Raji (cell line): ENCODE data around the gene GPC6.

Source experiments
- POLR2A ChIP-seq: IDR thresholded peaks from 2 replicates; pipeline ENCODE4 v1.6.1; 2011; ENCODE audit warnings: low read depth, low read length, control low read depth; ENCODE audit not compliant: insufficient read depth

GPC6 gene

GRCh38 chr13:93899981-93900380, 673.4 kb downstream of the GPC6 start:
- TF ChIP-seq POLR2A: no peak

- TF ChIP-seq POLR2A: no peak
Observed at GRCh38 chr13:93900731-93901130, 674.1 kb downstream of the GPC6 start.

DNA sequence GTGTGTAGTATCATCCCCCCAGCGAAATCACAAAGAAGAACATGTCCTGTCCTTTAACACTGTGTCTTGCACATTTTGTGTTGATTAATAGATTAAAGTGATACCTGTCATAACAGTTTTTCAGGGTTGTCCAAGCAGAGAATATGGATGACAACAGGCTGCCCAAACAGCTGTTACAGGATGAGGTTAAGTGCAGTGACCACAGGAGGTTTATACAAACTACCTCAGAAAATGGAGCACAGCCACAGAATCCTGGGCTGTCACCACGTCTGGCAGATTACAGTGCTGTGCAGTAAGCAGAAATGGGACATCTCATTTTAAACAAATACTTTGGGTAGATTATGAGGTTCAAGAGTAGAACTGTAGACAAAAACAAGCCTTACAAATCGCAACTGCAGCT, 677.3 kb downstream of the GPC6 start:
- no peak for TF ChIP-seq POLR2A

DNA sequence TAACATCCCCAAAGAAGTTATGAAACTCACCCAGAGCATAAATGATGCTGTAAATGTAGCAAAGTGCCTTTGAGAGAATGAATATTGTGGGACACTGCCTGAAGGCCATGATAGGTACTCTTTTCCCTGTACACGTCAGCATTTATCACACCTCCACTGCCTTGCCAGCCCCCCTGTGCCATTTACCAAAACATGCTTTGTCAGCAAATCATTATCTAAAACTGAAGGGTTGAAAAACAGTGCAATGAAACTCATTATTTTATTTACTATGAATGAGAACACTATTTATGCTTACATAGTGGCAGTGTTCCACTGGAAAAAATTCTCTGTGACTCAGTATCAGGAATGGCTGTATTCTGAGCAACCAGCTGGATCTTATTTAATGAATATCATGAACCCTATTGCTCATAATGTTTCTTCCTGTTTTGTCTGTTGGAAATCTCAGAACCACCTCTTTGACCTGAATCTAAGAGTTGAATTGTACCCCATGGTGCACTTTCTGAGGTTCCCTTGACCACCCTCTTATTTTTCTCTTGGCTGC, 688.7 kb downstream of the GPC6 start:
- TF ChIP-seq POLR2A: no peak

DNA sequence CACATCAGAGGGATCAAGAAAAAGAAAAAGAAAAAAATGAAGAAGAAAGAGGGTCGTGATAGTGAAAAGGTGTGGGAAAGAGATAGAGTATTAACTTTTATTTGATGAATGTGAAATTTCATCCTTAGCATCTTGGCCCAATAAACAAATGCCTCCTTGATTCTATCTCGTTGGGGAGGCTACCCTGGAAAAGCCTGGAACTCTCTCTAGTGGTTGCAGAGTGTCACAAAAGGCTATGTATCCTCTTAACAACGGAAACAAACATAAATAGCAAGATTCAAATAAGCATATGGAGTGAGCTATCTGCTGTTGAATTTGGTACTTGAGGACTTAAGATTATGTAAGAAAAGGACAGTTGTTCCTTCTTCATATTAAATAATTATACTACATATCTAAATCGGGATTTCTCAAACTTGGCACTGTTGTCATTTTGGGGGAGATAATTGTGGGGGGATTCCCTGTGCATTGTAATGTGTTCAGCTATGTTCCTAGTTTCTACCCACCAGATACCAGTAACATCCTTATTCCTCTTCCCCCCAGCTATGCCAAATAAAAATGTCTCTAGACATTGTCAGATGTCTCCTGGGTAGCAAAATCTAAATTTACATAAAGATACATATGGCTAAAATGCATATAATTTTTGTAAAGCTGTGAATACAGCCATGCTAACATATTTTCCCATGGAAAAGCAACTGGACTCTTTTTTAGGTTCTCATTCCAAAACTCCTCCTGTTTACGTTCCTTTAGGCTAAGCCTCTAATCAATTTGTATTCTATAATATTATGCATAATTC, 695.7 kb downstream of the GPC6 start:
- no peak for TF ChIP-seq POLR2A

- TF ChIP-seq POLR2A: no peak
Observed at GRCh38 chr13:93925990-93926389, 699.4 kb downstream of the GPC6 start.

DNA sequence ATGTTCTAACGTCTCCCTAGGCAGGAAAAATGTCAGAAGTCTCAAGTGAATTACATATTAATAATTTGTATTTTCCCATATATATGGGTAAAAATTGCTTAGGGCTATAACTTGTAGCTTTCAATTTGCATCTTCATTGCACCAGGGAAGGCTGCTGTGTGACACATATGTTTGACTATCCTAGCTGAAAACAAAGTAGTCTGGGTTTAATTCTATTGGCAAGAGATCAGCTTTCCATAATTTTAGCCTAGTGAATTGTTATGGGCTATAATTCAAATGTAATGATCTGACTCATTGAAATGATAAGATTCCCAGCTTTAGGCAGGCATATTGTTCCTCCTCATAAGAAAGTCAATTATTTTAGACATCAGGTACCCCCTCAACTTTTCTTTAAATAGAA, 699.8 kb downstream of the GPC6 start:
- no peak for TF ChIP-seq POLR2A

- TF ChIP-seq POLR2A: no peak
Observed at GRCh38 chr13:93927431-93927830, 700.8 kb downstream of the GPC6 start.

- TF ChIP-seq POLR2A: no peak
Observed at GRCh38 chr13:93932901-93933300, 706.3 kb downstream of the GPC6 start.

GRCh38 chr13:93936901-93937300, 710.3 kb downstream of the GPC6 start:
- no peak for TF ChIP-seq POLR2A

DNA sequence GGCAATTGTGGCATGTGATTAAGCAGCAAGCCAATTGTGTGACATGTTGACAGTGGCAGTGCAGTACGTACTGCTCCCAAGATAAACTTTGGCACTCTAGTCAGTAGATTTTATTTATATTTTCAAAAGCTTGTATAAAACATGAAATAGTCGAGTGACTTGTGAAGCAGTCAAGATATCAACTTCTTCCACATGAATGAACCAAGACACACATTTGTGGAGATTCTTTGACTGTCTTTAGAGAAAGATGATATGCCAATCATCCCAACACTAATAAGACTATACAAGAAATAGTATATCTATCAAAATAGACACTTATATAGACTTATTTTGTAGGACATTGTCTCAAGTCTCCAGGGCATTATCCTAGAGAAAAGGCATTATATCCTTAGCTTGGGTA, 714.8 kb downstream of the GPC6 start:
- no peak for TF ChIP-seq POLR2A

DNA sequence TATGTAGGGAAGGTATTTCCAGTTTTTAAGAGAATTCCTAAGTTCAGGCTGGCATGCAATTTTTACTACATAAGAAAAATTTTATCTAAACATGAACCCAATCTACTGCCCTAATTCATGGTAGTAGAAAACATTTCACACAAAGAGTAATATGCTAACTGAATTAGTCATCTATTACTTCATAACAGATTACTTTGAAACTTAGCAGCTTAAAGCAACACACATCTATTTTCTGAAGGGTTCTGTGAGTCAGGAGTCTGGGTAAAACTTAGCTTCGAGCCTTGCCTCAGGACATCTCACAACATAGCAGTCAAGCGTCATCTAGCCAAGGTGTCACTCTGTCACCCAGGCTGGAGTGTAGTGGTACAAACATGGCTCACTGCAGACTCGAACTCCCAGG, 715.4 kb downstream of the GPC6 start:
- TF ChIP-seq POLR2A: no peak

GRCh38 chr13:93945621-93946020, 719.0 kb downstream of the GPC6 start:
- no peak for TF ChIP-seq POLR2A

- TF ChIP-seq POLR2A: no peak
Observed at GRCh38 chr13:93946994-93947393, 720.4 kb downstream of the GPC6 start.

GRCh38 chr13:93947651-93948050, 721.0 kb downstream of the GPC6 start:
- TF ChIP-seq POLR2A: no peak

DNA sequence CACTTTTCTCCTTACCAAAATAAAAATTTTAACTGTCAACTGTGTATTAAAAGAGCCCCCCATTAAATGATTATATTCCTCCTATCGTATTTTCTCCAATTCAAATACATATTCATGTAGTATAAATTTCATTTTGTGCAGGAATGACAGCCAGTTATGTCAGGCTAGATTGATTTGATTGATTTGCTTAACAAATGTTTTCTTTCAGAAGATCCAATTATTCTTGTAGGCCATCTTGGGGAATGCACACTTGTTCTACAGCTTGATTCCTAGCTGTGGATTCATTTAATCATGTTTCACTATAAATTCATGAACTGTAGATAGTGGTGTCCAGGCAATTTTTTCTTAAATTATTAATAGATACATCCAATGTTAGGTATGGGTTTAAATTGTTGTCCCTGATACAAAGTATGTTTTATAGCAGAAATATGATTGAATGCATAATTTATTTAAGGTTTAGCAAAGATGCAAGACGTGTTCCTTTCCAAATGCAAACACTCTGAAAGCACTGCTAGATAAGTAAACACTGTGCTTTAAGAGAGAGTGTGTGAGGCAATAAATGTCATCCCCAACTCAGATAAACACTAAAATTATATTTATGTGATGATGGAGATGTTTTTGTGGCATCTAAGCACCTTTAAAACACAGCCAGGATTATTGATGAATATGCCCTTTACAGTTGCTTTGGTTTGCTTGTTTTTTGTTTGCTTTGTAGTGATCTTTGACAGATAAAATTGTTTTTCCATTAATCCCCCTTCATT, 721.7 kb downstream of the GPC6 start:
- TF ChIP-seq POLR2A: no peak
